NCI-H2107 treated with DMSO at 0.1 percent for 48 hours (cell line): ENCODE measurements around the gene YEATS4.

Source experiments
- DNase-seq: peaks from one replicate; lab custom pipeline; 2025; ENCODE audit not compliant: unreplicated experiment; lab: John Stamatoyannopoulos, UW

Gene YEATS4

DNA sequence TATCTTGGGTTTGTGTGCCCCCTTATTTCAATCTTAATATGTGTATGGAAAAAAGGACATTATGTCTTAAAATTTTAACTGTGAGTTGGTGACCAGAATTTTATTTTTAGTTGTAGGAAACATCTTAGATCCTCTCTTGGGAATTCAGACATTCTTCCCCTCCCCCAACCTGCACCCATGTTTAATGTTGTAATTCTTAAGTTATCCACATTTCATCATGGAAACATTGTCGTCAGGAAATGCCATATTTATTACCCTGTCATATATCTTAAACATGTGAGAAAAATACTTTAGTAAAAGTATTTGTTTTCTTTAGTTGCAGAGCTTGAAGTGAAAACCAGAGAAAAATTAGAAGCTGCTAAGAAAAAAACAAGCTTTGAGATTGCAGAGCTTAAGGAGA lies 30.3 kb downstream of the YEATS4 start:
- no peak for DNase-seq

DNA sequence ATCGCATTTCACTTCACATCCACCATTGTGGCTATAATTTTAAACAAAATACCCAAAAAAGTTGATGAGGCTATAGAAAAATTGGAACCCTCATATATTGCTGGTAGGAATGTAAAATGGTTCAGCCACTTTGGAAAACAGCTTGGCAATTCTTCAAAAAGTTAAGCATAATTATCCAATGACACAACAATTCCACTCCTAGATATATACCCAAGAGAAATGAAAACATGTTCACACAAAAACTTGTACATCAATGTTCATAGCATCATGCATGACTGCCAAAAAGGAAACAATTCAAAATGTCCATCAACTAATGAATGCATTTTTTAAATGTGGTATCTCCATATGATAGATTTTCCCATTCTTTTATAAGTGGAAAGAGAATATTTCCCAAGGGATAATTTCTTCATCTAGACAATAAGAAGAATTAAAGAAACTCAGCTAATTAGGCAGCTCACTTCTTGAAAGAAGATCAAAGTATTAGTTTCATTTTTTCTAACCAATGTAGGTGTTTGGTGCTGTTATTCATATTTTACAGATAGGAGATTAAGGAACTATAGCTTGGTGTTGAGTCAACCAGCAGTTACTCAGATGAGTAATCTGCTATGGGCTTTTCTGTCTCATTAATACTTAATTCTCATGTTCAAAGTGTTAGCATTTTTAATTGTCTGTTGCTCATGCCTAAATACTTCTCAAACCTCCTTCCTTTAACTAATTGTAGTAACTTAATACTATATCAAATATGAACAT lies 32.8 kb downstream of the YEATS4 start:
- no peak for DNase-seq

DNA sequence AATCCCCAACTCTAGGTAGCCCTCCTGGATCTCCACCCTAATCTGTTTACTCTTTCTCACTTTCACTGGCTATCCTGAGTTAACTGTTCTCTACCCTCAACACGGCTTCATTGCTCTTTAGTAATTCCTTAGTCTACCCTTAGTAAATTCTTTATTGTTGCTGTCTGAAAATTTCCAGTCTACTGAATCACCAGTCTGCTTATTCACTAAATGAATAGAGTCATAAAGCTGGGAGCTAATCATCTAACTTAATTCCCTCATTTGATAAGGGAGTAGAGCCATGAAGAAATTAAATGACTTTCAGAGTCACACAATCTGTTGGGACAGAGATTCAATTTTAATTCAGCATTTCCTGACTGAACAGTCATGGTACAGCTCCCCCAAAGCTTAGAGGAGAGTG lies 36.5 kb downstream of the YEATS4 start:
- no peak for DNase-seq

DNA sequence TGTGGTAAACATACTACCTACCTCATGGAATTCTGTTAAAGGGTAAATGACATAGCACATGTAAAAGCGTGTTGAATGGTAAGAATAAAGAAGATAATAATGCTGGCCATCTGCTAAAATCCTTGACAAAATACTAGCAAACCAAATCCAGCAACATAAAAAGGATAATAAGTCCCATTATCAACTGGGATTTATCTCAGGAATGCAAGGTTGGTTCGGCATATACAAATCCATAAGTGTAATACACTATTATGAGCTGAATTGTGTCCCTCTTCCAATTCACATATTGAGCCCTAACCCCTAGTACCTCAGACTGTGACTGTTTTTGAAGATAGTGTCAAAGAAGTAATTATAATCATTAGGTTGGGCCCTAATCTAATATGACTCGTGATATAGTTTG lies 37.4 kb downstream of the YEATS4 start:
- DNase-seq, result no peak

DNA sequence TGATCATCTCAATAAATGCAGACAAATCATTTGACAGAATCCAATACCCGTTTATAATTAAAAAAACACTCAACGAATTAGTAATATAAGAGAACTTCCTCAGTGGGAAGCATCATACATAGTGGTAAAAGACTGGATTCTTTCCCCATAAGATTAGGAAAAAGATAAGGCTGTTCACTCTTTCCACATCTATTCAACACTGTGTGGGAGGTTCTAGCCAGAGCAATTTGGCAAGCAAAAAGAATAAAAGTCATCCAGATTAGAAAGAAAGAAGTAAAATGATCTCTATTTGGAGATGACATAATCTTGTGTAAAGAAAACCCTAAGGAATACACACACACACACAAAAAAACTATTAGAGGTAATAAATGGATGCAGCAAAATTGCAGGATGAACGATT lies 38.4 kb downstream of the YEATS4 start:
- no peak for DNase-seq

- DNase-seq, result no peak
Measured at GRCh38 chr12:69401940-69402339, 42.4 kb downstream of the YEATS4 start.

DNA sequence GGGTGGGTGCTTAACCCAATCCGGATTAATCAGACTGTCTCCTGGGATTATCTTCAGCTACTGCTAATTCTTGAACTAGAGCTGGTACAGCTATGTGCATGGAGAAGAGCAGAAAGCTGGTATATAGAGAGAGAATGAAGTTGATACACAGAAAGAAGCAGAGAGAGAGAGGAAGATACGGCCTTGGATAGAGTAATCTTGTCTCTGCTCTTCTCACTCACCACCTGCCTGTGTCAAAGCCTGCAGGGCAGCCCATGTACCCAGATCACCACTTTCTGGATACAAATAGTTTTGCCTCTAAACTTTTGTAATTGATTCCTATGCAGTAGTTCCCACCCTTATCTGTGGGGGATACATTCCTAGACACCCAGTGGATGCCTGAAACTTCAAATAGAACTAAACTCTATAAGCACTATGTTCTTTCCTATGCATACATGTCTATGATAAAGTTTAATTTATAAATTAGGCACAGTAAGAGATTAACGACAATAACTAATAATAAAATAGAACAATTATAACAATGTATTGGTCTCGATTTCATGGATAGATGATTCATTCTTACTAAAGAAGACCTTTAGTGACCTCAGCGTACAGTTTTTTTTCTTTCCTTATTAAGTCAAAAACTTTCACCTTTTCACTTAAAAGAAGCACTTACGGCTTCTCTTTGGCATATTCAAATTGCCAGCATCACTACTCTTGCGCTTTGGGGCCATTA lies 45.5 kb downstream of the YEATS4 start:
- no peak for DNase-seq

DNA sequence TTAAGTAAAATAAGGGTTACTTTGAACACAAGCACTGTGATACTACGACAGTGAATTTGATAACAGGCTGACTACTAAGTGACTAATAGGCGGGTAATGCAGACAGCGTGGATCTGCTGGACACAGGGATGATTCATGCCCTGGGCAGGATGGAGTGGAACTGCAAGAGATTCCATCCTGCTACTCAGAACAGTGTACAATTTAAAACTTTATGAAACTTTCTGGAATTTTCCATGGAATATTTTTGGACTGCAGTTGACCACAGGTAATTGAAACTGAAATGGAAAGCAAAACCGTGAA lies 46.0 kb downstream of the YEATS4 start:
- no peak for DNase-seq

DNA sequence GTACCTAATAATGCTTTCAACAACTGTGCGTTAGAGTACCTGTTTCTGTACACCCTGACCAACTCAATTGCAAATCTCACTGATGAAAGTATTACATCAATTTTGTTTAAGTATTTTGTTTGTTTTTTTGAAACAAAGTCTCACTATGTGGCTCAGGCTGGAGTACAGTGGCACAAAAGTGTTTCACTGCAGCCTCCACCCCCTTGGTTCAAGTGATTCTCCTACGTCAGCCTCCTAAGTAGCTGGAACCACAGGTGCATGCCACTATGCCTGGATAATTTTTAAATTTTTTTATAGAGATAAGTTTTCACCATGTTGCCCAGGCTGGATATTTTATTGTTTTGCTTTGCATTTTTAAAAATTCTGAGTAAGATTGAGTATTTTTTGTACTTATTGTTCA lies 46.7 kb downstream of the YEATS4 start:
- no peak for DNase-seq

DNA sequence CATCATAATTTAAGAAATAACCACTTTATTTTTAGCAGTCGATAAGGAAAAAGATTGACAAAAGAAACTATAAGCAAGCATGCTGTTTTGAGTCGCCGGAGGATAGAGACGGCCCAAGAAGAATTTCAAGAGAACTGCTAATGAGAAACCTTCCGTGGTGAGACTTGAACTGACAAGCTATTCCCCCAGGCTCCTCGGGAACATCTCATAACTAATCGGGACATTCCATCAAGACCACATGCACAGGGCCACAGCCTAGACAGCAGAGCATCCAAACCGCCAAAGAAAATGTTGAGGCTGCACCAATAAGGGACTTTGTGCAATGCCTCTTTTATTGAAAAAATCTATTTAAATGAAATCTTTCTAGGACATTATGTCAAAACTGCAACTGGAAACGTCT lies 51.0 kb downstream of the YEATS4 start:
- DNase-seq, result no peak

DNA sequence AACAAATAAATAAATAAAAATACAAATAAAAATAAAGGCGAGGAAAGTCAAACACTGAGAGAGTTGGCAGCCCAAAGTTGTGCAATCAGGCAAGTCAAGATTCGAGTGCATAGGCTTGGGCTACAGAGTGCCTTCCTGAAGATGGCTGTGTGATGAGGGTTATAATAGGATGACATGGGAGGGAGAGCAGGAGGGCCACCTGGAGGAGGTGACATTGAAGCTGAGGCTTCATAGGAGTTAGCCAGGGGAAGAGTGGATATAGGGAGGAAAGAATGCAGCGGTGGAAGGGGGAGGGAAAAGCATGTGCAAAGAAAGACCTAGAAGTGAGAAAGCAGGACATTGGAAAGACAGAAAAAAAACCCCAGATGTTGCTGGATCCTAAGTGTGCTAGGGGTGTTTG lies 53.1 kb downstream of the YEATS4 start:
- DNase-seq, result no peak

- peak; percentile 16 for DNase-seq
Measured at GRCh38 chr12:69415471-69416275, 56.1 kb downstream of the YEATS4 start.

GRCh38 chr12:69417231-69417630 lies 57.7 kb downstream of the YEATS4 start:
- DNase-seq, result no peak

DNA sequence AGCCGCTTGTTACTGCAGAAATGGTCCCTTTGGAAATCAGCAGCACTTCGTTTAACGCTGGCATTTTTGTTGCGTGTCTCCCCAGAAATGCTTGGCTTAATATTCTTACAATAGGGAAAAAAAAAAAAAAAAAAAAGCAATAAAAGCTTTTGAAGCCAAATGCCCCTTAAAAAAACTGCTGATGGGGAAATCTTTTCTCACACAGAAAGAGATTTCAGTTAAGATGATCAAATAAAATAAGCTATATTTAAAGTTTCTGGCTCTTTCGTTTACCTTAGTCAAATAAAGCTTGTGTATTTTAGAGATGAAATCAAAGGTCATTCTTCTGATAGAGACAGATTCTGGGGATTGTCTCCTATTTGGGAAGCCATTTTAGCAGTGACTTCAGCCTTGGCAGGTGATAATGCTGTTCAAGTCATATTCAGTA lies 58.2 kb downstream of the YEATS4 start:
- DNase-seq, result no peak

DNA sequence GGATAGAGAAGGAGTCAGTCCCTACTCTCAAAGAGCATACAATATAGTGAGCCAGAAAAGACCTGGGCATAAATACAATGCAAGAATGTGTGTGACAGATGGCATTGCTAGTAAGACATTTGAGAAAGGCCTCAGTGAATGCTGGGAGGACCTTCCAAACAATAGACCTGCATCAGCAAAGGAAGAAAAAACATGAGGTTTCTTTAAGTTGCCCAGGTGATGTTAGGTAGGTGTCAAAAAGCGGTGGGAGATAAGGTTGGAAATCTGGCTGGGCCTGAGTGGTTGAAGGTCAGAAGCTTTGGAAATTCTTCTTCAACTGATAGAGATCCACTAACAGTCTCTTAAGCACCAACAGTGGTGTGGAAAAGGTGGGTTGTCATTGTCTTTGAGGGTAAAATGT lies 60.2 kb downstream of the YEATS4 start:
- no peak for DNase-seq

- no peak for DNase-seq
Measured at GRCh38 chr12:69421548-69421947, 62.0 kb downstream of the YEATS4 start.

DNA sequence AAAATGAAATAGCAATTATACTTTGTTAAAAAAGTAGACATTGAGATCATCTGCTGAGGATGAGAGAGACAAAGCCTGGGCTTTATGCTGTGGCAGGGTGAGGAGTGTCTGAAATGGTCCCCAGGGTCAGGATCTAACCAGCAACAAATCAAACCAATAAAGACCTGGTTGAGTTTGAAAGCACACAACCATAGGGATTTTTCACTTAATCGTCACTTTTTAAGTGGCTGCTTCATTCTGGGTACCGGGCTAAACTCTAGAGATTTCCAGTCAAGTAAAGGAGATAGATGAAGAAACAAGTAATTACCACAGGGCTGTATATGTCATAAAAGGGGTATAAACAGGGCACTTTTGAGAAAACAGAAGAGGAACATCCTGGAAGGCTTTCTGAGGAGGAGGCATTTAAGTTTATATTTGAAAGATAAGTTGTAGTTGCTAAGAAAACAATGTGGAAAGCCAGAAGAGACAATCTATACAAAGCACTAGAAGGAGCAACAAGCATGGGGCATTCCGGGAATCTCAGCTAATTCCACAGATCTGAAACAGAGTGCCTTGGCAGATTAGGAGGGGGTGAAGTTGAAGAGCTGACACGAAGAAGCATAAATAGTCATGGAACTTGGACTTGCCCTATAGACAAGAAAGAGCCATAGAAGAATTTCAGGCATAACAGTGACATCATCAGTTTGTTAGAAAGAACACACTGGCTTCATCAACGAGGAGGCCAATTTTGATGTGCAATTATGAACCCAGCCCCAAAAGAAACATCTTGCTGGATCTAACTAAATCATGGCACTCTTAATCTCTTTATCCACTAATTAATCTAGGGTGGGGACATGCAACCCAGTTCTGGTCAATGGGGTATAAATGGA lies 63.7 kb downstream of the YEATS4 start:
- no peak for DNase-seq

DNA sequence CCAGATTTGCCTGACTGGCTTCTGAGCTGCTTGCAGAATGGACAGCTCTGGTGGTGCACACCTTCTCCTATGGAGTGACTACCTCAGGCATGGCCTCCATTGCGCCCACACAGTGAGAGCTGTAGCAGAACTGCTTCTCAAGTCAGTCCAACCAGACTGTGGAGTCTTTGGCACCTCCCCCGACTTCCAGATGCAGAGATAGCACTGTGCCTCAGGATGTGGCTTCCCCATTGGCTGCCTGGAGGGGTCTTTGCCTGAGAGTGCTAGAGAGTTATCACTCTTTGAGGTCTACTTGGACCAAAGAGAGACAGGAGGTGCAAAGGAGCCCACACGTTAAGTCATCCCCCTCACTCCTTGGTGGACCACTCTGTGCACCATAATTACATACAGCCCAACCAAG lies 65.9 kb downstream of the YEATS4 start:
- DNase-seq, result no peak

DNA sequence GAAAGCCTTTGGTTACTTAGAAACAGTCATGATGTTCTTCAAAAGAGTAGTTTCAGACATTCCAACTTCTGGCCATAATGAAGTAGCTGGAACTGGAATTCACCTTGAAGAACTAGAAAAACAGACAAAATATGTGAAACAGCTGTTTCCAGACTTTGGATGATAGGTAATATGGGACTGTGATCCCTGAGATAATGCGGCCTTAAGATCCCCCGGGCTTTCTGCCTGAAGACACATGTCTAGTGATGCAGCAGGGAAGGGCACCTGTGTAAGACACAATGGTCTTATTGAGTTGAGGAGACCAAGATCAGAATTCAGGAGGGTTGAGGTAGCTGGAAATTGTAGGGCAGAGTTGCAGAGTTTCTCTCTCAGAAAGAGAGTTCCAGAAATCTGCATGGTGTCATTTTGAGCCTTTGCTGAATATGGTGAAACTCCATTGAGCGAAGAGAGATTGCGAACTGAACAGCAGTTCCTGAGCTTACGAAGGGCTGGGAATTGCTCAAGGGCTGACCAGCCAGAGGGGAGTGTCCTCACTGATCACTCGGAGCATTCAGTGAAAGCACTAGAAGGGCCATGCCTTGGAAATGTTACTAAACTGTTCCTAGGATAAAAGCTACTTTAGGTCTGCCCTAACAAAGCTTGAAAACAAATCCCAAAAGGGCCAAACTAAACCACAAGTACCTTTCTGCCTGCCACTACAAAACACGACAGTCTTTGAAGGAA lies 69.0 kb downstream of the YEATS4 start:
- no peak for DNase-seq

- no peak for DNase-seq
Measured at GRCh38 chr12:69430942-69431590, 71.5 kb downstream of the YEATS4 start.
